HG03469 (cell line): ENCODE results near the gene METRNL.
A peak's percentile ranks its signal among the peaks of the same experiment; 100 is the strongest.
"Not testable (repeated sequence)": the region's sequence is repeated elsewhere in the genome, so short reads cannot be mapped to it uniquely, and the experiment has no call there.

Experiments used
- ATAC-seq: cut with Tn5 transposase; IDR thresholded peaks from one replicate; pipeline ENCODE4 v1.9.1; 2021; ENCODE audit warnings: mild to moderate bottlenecking, moderate library complexity, moderate number of reproducible peaks; ENCODE audit not compliant: unreplicated experiment

Gene METRNL

GRCh38 chr17:83118071-83118841 is 38.8 kb downstream of the METRNL start:
- ATAC-seq: no peak

GRCh38 chr17:83119987-83120864 is 40.8 kb downstream of the METRNL start:
- ATAC-seq: peak; percentile 69

GRCh38 chr17:83121473-83121872 is 42.1 kb downstream of the METRNL start:
- not testable (repeated sequence) for ATAC-seq

DNA sequence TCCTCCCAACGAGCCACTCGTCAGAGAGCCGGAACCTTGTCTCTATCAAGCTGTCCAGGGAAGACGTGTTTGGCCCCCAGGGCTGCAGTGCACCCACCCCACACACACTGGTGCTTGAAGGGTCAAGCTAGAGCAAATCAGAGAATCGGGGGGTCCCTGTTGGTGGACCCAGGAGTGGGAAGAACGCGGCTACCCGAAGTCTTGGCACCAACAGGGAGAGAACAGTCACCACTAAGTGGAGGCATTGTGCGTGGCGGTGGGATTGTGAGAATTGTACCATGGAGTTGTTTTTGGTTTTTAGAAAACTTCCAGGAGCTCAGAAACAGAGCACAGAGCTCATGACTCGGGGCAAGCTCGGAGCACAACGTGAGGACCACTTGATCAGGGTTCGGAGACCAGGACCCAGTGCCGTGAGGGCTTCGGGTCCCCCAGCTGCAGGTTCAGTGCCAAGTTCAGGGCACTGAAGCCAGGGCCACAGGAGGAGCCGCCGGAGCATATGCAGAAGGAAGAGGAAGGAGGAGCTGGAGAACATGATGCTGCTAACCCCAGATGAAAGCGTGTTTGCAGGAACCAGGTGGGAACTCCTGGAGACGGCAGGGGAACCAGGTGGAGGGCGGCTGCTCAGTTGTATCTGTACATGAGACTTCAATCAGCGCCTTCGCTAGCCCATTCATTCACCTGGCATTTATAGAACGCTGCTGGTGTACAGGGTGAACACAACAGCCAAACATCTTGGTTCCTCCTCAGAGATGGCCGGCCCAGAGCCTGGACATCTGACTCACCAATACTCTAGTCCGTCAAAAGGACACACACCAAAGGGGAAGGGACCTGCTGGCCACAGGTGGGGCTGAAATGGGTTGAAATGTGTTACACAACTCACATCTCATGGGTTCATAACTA is 42.8 kb downstream of the METRNL start:
- ATAC-seq: no peak

DNA sequence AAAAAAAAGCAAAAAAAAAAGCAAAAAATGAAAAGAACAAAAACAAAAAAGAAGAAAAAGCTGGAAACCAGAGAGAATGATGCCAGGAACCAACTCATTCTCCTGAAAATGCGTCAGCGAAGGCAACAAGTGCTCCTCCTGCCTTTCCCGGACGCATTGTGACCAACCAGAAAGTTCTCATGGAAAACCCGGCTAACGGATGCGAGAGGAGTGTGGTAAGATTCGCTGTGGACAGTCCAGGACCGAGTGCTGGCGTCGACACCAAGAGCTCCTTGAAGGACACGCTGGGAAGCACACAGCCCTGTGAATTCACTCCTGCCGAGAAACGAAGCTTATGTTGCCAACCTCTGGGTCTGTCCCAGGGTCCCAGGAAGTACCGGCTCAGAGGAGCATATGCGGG is 43.4 kb downstream of the METRNL start:
- no peak for ATAC-seq

DNA sequence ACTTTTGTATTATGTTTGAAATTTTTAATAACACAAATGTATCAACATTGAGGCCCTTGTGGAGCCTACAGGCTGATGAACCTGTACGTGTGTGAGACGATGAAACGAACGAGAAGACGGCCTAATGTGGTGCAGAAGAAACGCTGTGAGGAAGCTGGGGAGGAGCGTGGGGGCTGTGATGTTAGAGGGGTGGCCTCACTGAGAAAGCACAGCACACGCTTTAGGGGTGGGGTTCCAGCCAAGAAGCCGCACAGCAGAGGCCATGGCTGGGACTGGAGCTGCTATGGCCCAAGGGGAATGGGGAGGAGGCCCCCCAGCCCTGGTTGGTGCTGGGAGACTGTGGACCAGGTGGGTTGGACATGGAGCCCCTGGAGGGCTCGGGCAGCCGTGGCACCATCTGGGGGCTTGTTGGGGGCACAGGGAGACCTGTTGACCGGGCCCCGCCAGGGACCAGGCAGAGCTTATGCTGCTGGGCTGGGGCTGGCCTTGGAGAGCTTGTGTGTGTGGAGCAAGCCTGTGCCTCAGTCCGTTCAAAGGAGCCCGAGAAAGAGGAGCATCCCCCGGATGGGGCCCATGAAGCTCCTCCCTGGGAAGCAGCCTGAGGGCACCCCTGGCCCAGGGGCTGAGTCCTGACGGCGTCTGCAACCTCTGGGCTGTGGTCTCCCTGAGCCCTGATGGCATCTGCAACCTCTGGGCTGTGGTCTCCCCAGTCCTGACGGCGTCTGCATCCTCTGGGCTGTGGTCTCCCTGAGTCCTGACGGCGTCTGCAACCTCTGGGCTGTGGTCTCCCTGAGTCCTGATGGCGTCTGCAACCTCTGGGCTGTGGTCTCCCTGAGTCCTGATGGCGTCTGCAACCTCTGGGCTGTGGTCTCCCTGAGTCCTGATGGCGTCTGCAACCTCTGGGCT is 44.7 kb downstream of the METRNL start:
- no peak for ATAC-seq

GRCh38 chr17:83124871-83125514 is 45.6 kb downstream of the METRNL start:
- ATAC-seq: no peak

DNA sequence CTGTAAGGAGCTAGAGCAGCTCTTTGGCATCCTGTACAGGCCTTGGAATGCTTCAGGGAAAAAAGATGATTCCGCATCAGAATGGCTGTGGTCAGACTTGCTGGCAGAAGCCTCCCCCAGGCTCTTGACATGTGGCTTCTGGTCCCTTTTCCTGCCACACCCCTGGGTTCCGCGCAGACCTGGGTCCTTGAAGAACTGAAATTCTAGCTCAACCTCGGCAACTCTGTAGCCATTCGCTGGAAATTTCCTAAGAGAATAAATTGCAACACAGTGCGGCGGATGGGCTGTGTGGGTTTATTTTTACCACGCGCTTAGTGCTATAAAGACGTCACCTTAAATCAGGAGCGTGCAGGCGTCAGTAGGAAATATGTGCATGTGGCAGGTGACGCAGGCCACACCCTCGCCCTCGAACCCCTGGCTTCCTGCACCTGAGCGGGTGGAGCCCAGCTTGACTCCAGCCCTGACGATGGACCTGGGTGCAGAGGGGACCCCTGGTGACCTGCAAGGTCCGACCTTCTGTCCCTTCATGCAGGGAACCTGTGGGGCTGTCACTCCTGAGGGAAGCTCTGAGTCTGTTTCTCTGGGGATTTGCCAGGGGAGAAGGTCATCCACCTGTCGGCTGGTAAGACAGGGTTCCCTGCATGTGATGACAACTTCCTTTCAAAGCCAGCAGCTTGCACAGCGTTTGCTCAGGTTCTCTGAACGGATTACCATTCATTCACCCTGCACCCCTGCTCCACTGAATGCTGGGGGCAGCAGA is 46.3 kb downstream of the METRNL start:
- ATAC-seq: no peak

GRCh38 chr17:83126275-83126811 is 46.9 kb downstream of the METRNL start:
- ATAC-seq: no peak

DNA sequence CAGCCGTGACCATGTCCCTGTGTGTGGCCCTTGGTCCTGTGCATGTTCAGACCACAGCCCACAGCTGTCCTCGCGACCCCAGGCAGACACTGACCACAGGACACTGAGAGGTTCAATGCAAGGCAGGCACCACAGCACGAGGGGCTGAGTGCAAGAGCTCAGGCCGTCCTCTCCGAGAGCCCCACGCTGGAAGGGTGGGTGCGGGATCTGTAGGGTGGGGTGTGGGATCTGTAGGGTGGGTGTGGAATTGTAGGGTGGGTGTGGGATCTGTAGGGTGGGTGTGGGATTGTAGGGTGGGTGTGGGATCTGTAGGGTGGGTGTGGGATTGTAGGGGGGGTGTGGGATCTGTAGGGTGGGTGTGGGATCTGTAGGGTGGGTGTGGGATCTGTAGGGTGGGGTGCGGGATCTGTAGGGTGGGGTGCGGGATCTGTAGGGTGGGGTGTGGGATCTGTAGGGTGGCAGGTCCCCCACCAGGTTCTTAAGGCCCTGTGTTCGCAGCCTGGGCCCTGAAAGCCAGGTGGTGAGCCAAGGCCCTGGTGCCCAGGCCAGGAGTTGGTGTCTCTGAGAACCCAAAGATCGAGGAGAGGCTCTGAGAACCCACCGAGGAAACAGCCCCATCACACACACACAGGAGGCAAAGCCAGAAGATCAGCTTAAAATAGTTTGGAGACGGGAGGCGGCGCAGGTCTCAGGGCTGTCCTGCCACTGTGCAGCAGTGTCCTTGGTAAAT is 48.2 kb downstream of the METRNL start:
- ATAC-seq: no peak

- ATAC-seq: no peak
Measured at GRCh38 chr17:83128306-83129240, 49.2 kb downstream of the METRNL start.

DNA sequence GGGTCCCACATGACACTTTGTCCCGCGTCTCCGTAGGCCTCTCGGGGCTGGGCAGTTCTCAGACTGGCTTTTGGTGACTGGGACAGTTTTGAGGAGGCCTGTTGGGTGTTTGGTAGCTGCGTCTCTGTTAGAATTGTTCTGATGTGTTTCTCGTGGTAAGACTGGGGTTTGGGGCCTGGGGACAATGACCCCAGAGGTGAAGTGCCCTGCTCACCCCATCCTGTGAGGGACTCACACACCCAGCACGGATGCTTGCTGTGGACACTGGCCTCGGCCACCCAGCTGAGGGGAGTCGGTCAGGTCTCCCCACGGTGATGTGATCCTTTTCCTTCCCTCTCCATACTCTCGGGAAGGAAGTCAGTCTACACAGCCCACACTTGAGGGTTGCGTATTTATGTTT is 50.3 kb downstream of the METRNL start:
- no peak for ATAC-seq

GRCh38 chr17:83131401-83132011 is 52.1 kb downstream of the METRNL start:
- no peak for ATAC-seq

- ATAC-seq: no peak
Measured at GRCh38 chr17:83132251-83133081, 53.1 kb downstream of the METRNL start.

DNA sequence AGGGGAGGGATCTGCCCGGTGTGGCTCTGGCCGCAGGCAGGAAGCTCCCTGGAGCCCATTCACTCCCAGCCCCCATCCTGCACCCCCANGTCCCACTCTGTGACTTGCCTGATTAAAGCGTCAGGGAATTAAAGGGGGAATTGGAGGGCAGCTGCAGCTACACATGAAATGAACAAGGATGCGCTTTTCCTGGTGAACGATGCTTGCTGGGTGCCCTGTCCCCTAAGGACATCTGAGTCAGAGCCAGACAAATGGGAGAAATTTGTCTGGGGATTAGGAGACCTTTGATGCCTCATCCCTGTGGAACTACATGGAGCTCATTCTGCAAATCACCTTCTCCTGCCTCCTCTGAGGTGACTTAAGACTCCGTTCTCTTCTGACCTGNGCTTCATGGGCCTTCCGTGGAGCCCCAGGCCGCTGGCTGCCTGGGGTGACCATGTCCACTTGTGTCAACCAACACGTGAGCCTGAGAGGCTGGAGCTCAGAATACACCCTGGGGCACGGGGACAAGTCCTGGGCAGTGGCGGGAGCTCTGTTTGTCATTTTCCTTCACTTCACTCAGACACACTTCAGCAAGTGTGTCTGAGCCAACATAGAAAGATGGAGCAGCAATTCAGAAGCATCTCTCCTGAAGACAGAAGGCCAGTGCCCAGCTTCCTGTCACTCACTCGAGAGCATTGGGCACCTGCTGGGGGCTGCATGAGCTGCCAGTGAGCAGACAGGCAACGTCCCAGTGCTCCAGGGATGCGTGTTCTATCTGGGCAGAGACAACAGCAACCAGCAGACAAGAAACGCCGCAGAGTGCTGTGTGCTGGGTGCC is 54.1 kb downstream of the METRNL start:
- ATAC-seq: no peak
